Endothelial cell of umbilical vein (primary cell): ENCODE data around the gene JMJD7. TPM values are rescaled to one million over a fixed set of nuclear protein-coding genes. Genes with fewer than 3 reads are reported as not detected.

Experiments used
- BruUV-seq: library from RNA; stranded (reverse); fragments of 400-500 nt; replicated peaks from 2 replicates; lab custom pipeline; 2021; lab: Mats Ljungman, UMichigan
- CTCF ChIA-PET: fragments of 300-600, 350-600 bp; sonication (Branson Sonifier 250); formaldehyde crosslinking; loops from one replicate; lab custom pipeline; 2021; ENCODE audit warnings: antibody characterized with exemption, inconsistent platforms; lab: Charles Lee
- POLR2A ChIA-PET: fragments of 300-600, 350-600 bp; sonication (Branson Sonifier 250); formaldehyde crosslinking; loops from one replicate; lab custom pipeline; 2021; ENCODE audit warnings: antibody characterized with exemption, inconsistent platforms; lab: Charles Lee
- DNase-seq: peaks from one replicate; pipeline ENCODE4 v3.0.0-alpha.2; 2011; ENCODE audit warnings: low read depth, low spot score
- FAIRE-seq: peaks from 2 replicates; lab custom pipeline; 2011; peaks lifted over from hg19 to GRCh38; lab: Jason Lieb, UNC
- H2AFZ ChIP-seq: 2 replicates; pipeline ENCODE4 v1.6.0; 2012; ENCODE audit warnings: low read depth, low read length, control low read depth, inconsistent platforms
- H3K27ac ChIP-seq: 2 replicates; pipeline ENCODE4 v1.5.1; 2011; ENCODE audit warnings: low read depth, mild to moderate bottlenecking, control low read depth, low read length, moderate library complexity; ENCODE audit not compliant: insufficient read depth
- H3K27me3 ChIP-seq, 2 experiments: 2 replicates each; pipeline versions ENCODE4 v1.6.0 to v1.6.1; 2011; ENCODE audit warnings: low read length in 2 of 2, mixed read lengths in 1 of 2; ENCODE audit not compliant: control insufficient read depth in 2 of 2, insufficient read depth in 2 of 2
- H3K36me3 ChIP-seq, 2 experiments: 2 replicates in 1 of 2; 3 replicates in 1 of 2; pipeline ENCODE4 v1.5.1; 2011; ENCODE audit warnings: low read length in 2 of 2, mild to moderate bottlenecking in 1 of 2, moderate library complexity in 1 of 2; ENCODE audit not compliant: control insufficient read depth in 2 of 2, insufficient read depth in 2 of 2; ENCODE audit errors: extremely low read depth in 1 of 2
- H3K4me1 ChIP-seq: 3 replicates; pipeline ENCODE4 v1.5.1; 2011; ENCODE audit warnings: mild to moderate bottlenecking, low read length; ENCODE audit not compliant: control insufficient read depth, insufficient read depth; ENCODE audit errors: extremely low read depth
- H3K4me2 ChIP-seq: 2 replicates; pipeline ENCODE4 v1.6.1; 2011; ENCODE audit warnings: low read length, control low read depth, mixed read lengths; ENCODE audit not compliant: insufficient read depth
- H3K4me3 ChIP-seq, 3 experiments: fragments of 200-600 bp in 1 of 3; sonication (generic), shearing (Covaris generic) in 1 of 3; replicated peaks in 1 of 3; 2 replicates each; pipeline ENCODE4 v1.5.1; 2011 to 2016; ENCODE audit warnings: control low read depth in 3 of 3, low read length in 3 of 3, mild to moderate bottlenecking in 2 of 3, inconsistent platforms in 1 of 3, low read depth in 1 of 3, moderate library complexity in 1 of 3; ENCODE audit not compliant: insufficient read depth in 1 of 3
- H3K79me2 ChIP-seq: 2 replicates; pipeline ENCODE4 v1.6.0; 2012; ENCODE audit warnings: low read length, inconsistent platforms; ENCODE audit not compliant: control insufficient read depth, insufficient read depth
- H3K9ac ChIP-seq: replicated peaks from 2 replicates; pipeline ENCODE3; 2011; ENCODE audit warnings: low read length, control low read depth; ENCODE audit not compliant: insufficient read depth; ENCODE audit errors: extremely low read depth
- H3K9me1 ChIP-seq: replicated peaks from 3 replicates; pipeline ENCODE4 v1.6.0; 2011; ENCODE audit warnings: mild to moderate bottlenecking, low read length; ENCODE audit not compliant: control insufficient read depth, insufficient read depth; ENCODE audit errors: extremely low read depth
- H3K9me3 ChIP-seq: replicated peaks from 2 replicates; pipeline ENCODE4 v1.5.1; 2012; ENCODE audit warnings: low read length, inconsistent platforms; ENCODE audit not compliant: control insufficient read depth, insufficient read depth
- H4K20me1 ChIP-seq: replicated peaks from 2 replicates; pipeline ENCODE3; 2011; ENCODE audit warnings: mild to moderate bottlenecking, low read length; ENCODE audit not compliant: control insufficient read depth, insufficient read depth; ENCODE audit errors: extremely low read depth
- CTCF ChIP-seq, 2 donors: IDR thresholded peaks; 1 replicate in 1 of 2; 2 replicates in 1 of 2; pipeline ENCODE4 v1.5.1; 2011; ENCODE audit warnings: low read length in 2 of 2, mild to moderate bottlenecking in 2 of 2, moderate library complexity in 2 of 2, control low read depth in 1 of 2, inconsistent platforms in 1 of 2, low read depth in 1 of 2; ENCODE audit not compliant: insufficient read depth in 1 of 2; ENCODE audit errors: extremely low read depth in 1 of 2
- FOS ChIP-seq: IDR thresholded peaks from 2 replicates; pipeline ENCODE4 v1.6.1; 2011; ENCODE audit warnings: mild to moderate bottlenecking, low read length, moderate library complexity, borderline replicate concordance; ENCODE audit not compliant: insufficient read depth
- GATA2 ChIP-seq: IDR thresholded peaks from 2 replicates; pipeline ENCODE4 v1.7.0; 2011; ENCODE audit warnings: low read depth, mild to moderate bottlenecking, moderate library complexity, mixed read lengths, low read length; ENCODE audit not compliant: insufficient read length, insufficient read depth
- JUN ChIP-seq: IDR thresholded peaks from 2 replicates; pipeline ENCODE4 v1.6.1; 2011; ENCODE audit warnings: borderline replicate concordance, low read depth; ENCODE audit not compliant: insufficient read length, insufficient read depth
- MYC ChIP-seq: IDR thresholded peaks from one replicate; pipeline ENCODE4 v1.6.1; 2011; ENCODE audit warnings: mild to moderate bottlenecking, low read depth, low read length
- POLR2A ChIP-seq: IDR thresholded peaks from 2 replicates; pipeline ENCODE4 v1.6.1; 2012; ENCODE audit warnings: low read depth, mild to moderate bottlenecking, control low read depth, low read length
- dilution Hi-C: fragments of 300-500 bp; cut with MboI; formaldehyde crosslinking; loops from one replicate; pipeline ENCODE4 v1.15.0; 2019; ENCODE audit warnings: low sequenced_read_pairs; ENCODE audit not compliant: extremely low pct_ligation_motif_present
- intact Hi-C: fragments of 100-400 bp; cut with micrococcal nuclease; formaldehyde crosslinking; loops from one replicate; pipeline ENCODE4 v1.10.0; 2022
- polyA plus RNA-seq, 4 experiments: library from polyadenylated mRNA; depleted of rRNA in 3 of 4; stranded (reverse) in 3 of 4; unstranded in 1 of 4; fragments of >200 nt; gene quantifications; 2 replicates each; pipeline versions ENCODE4 v1.2.1 to v1.2.3, GENCODE V29; 2011 to 2012; ENCODE audit warnings: missing spikeins in 1 of 4
- total RNA-seq: library from RNA; stranded (reverse); gene quantifications from 2 replicates; pipeline ENCODE4 v1.2.3, GENCODE V29; 2021
- TF ChIP-seq, protein P1 (sequence below): IDR thresholded peaks from 2 replicates; pipeline ENCODE4 v1.6.1; 2011; ENCODE audit not compliant: insufficient read depth, insufficient read length

The JMJD7 gene
- total and polyA plus RNA-seq, 2 donors (not counting 3 experiments of a cell fraction or from before 2014, with no cell fraction given): 7.3 to 11.4 TPM

DNA sequence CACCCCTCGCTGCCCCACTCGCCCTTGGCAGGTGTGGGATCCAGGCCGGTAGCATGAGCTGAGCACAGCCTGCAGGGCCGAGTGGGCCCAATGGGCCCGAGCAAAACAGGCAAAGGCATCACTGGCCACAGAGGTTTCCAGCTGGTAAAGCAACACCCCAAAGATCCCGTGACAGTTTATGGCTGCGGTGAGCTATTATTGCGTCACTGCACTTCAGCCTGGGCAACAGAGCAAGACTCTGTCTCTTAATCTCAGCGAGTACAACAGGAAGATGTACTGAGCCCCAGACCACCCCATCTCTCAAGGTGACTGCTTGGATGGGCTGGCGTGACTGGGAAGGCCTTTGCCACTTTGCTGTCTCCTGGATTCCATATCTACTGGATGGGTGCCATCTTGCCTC is 4.3 kb downstream of the JMJD7 start:
- no peak for FAIRE-seq
- TF ChIP-seq, protein P1, sequence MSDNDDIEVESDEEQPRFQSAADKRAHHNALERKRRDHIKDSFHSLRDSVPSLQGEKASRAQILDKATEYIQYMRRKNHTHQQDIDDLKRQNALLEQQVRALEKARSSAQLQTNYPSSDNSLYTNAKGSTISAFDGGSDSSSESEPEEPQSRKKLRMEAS: no peak
- no peak for TF ChIP-seq JUN
- no peak for TF ChIP-seq MYC
- TF ChIP-seq CTCF (IDR thresholded peaks at IDR 0.05; ENCODE audit: extremely low read depth in 1 of 2, insufficient read depth in 1 of 2, low read depth in 1 of 2, low read length in 2 of 2): no peak
- TF ChIP-seq GATA2: no peak
- TF ChIP-seq FOS: no peak
- DNase-seq: no peak
- Histone ChIP-seq H3K9me1 (no peaks in the 10 kb centered on the region), H3K27me3 (no peaks in the 10 kb centered on the region), H3K4me3 (no peak overlapping the region), H3K9ac (no peak overlapping the region), H3K79me2 (no peaks in the 10 kb centered on the region), H3K9me3 (no peaks in the 10 kb centered on the region), H3K4me2 (no peak overlapping the region), H3K4me1 (peaks cover 10% of the 10 kb centered on the region), H3K36me3 (peaks cover 0 to 6% of the 10 kb centered on the region in 2 experiments), H3K27ac (no peak overlapping the region), H4K20me1 (no peaks in the 10 kb centered on the region), H2AFZ (no peak overlapping the region)
- no TSS peak for BruUV-seq
- dilution Hi-C loops: no loop called here
- CTCF ChIA-PET: interaction anchor here (1.5 to 1.8 kb wide), 3 partner anchors 20 to 73 kb away, joined by 4 to 6 read pairs (median 6); partner anchors contain the start of gene MAPKBP1
- intact Hi-C loops: no loop called here
- POLR2A ChIA-PET: no interaction called here

- TF ChIP-seq FOS: no peak
- TF ChIP-seq GATA2: no peak
- TF ChIP-seq POLR2A: no peak
- no peak for TF ChIP-seq JUN
- ChIA-PET POLR2A (no interaction called here), CTCF (no interaction called here)
- no peak for FAIRE-seq
- BruUV-seq: no TSS peak
- Histone ChIP-seq H3K79me2 (no peaks in the 10 kb centered on the region), H3K36me3 (peaks cover 0 to 6% of the 10 kb centered on the region in 2 experiments), H2AFZ (no peak overlapping the region), H3K9me3 (no peaks in the 10 kb centered on the region), H3K4me1 (peaks cover 7% of the 10 kb centered on the region), H3K4me3 (no peak overlapping the region), H3K27ac (no peak overlapping the region), H3K4me2 (no peak overlapping the region), H4K20me1 (no peaks in the 10 kb centered on the region), H3K9ac (no peak overlapping the region), H3K27me3 (no peaks in the 10 kb centered on the region), H3K9me1 (no peaks in the 10 kb centered on the region)
- DNase-seq: no peak
- intact Hi-C loops: no loop called here
- dilution Hi-C loops: no loop called here
Measured at GRCh38 chr15:41832875-41833274, 5.0 kb downstream of the JMJD7 start.
